NCI-H69 (cell line): ENCODE results near the gene EFCAB10.

Source experiments
- DNase-seq: peaks from one replicate; lab custom pipeline; 2025; lab: John Stamatoyannopoulos, UW

EFCAB10 gene

GRCh38 chr7:105581066-105581811 lies at the start of gene EFCAB10:
TSS of gene EFCAB10 (minus strand) at chr7:105581493. CDS start at chr7:105581463, 30 bp downstream.
- DNase-seq, result peak; percentile 96

- DNase-seq, result no peak
These were observed 44.7 kb upstream of the EFCAB10 start for GRCh38 chr7:105625986-105626385.

- DNase-seq, result no peak
These were observed 42.6 kb upstream of the EFCAB10 start for GRCh38 chr7:105623906-105624305.

GRCh38 chr7:105623378-105623777 lies 42.1 kb upstream of the EFCAB10 start:
- no peak for DNase-seq

GRCh38 chr7:105622106-105622731 lies 40.9 kb upstream of the EFCAB10 start:
- no peak for DNase-seq

- DNase-seq, result no peak
These were observed 40.3 kb upstream of the EFCAB10 start for GRCh38 chr7:105621617-105622016.

GRCh38 chr7:105621176-105621575 lies 39.9 kb upstream of the EFCAB10 start:
- no peak for DNase-seq

- no peak for DNase-seq
These were observed 38.3 kb upstream of the EFCAB10 start for GRCh38 chr7:105619590-105619989.

GRCh38 chr7:105618016-105618296 lies 36.7 kb upstream of the EFCAB10 start:
- DNase-seq, result no peak

- no peak for DNase-seq
These were observed 36.2 kb upstream of the EFCAB10 start for GRCh38 chr7:105617280-105618015.

- DNase-seq, result no peak
These were observed 33.1 kb upstream of the EFCAB10 start for GRCh38 chr7:105614341-105614840.

GRCh38 chr7:105613611-105614330 lies 32.5 kb upstream of the EFCAB10 start:
- no peak for DNase-seq

- DNase-seq, result no peak
These were observed 31.5 kb upstream of the EFCAB10 start for GRCh38 chr7:105612806-105613205.

- no peak for DNase-seq
These were observed 30.8 kb upstream of the EFCAB10 start for GRCh38 chr7:105611856-105612775.

- no peak for DNase-seq
These were observed 29.1 kb upstream of the EFCAB10 start for GRCh38 chr7:105610165-105610930.

- DNase-seq, result peak; percentile 13
These were observed 21.3 kb upstream of the EFCAB10 start for GRCh38 chr7:105602325-105603305.

- no peak for DNase-seq
These were observed 19.6 kb upstream of the EFCAB10 start for GRCh38 chr7:105600720-105601550.

GRCh38 chr7:105599551-105599950 lies 18.3 kb upstream of the EFCAB10 start:
- no peak for DNase-seq
